Mesenchymal stem cell (in vitro differentiated cells and primary cell): Measurements from ENCODE around the gene EXOC4.

Experiments
- DNase-seq: peaks from one replicate; pipeline ENCODE4 v3.0.0-alpha.2; 2013
- H2AFZ ChIP-seq: one replicate; pipeline ENCODE4 v1.6.1; 2013; ENCODE audit warnings: low read depth, mild to moderate bottlenecking, control low read depth, inconsistent platforms, low read length, moderate library complexity
- H2AK5ac ChIP-seq: 2 replicates; pipeline ENCODE4 v1.6.1; 2013; ENCODE audit warnings: low read length, moderate library complexity, mild to moderate bottlenecking, inconsistent platforms; ENCODE audit not compliant: severe bottlenecking
- H2BK120ac ChIP-seq: one replicate; pipeline ENCODE4 v1.6.1; 2013; ENCODE audit warnings: low read depth, mild to moderate bottlenecking, inconsistent platforms, low read length, moderate library complexity
- H2BK12ac ChIP-seq, 2 experiments: one replicate each; pipeline ENCODE4 v1.6.1; 2013; ENCODE audit warnings: inconsistent platforms in 2 of 2, low read length in 2 of 2, mild to moderate bottlenecking in 2 of 2, moderate library complexity in 2 of 2, control low read depth in 1 of 2
- H2BK15ac ChIP-seq: one replicate; pipeline ENCODE4 v1.6.1; 2013; ENCODE audit warnings: mild to moderate bottlenecking, low read depth, inconsistent platforms; ENCODE audit not compliant: poor library complexity, severe bottlenecking
- H2BK5ac ChIP-seq: 2 replicates; pipeline ENCODE4 v1.6.1; 2013; ENCODE audit warnings: low read depth, mild to moderate bottlenecking, low read length, control low read depth, inconsistent platforms; ENCODE audit not compliant: poor library complexity, severe bottlenecking
- H3K14ac ChIP-seq, 2 experiments: one replicate each; pipeline ENCODE4 v1.6.1; 2013; ENCODE audit warnings: inconsistent platforms in 2 of 2, low read length in 2 of 2, control low read depth in 1 of 2, mild to moderate bottlenecking in 1 of 2, moderate library complexity in 1 of 2
- H3K18ac ChIP-seq, 2 experiments: one replicate each; pipeline ENCODE4 v1.6.1; 2013; ENCODE audit warnings: inconsistent platforms in 2 of 2, low read length in 2 of 2, control low read depth in 1 of 2, low read depth in 1 of 2, mild to moderate bottlenecking in 1 of 2
- H3K23ac ChIP-seq, 2 experiments: one replicate each; pipeline ENCODE4 v1.6.1; 2013; ENCODE audit warnings: inconsistent platforms in 2 of 2, low read length in 2 of 2, mild to moderate bottlenecking in 2 of 2, moderate library complexity in 2 of 2, control low read depth in 1 of 2
- H3K27ac ChIP-seq: 2 replicates; pipeline ENCODE4 v1.5.1; 2013; ENCODE audit warnings: mild to moderate bottlenecking, moderate library complexity, low read length, control low read depth, inconsistent platforms; ENCODE audit not compliant: poor library complexity, severe bottlenecking
- H3K27me3 ChIP-seq, 2 experiments: 2 replicates each; pipeline versions ENCODE4 v1.6.1 to v1.7.0; 2013; ENCODE audit warnings: low read length in 2 of 2, mild to moderate bottlenecking in 2 of 2, moderate library complexity in 2 of 2, control low read depth in 1 of 2, inconsistent platforms in 1 of 2; ENCODE audit not compliant: control insufficient read depth in 1 of 2, insufficient read depth in 1 of 2
- H3K36me3 ChIP-seq, 2 experiments: 2 replicates each; pipeline versions ENCODE4 v1.6.1 to v1.7.0; 2013; ENCODE audit warnings: low read length in 2 of 2, control low read depth in 1 of 2, inconsistent platforms in 1 of 2, low read depth in 1 of 2, mild to moderate bottlenecking in 1 of 2; ENCODE audit not compliant: insufficient read depth in 2 of 2, control insufficient read depth in 1 of 2
- H3K4ac ChIP-seq, 2 experiments: one replicate each; pipeline ENCODE4 v1.6.1; 2013; ENCODE audit warnings: inconsistent platforms in 2 of 2, low read length in 2 of 2, mild to moderate bottlenecking in 2 of 2, moderate library complexity in 2 of 2, control low read depth in 1 of 2, low read depth in 1 of 2
- H3K4me1 ChIP-seq: 2 replicates; pipeline ENCODE4 v1.6.1; 2013; ENCODE audit warnings: low read depth, low read length, control low read depth; ENCODE audit not compliant: control insufficient read depth, insufficient read depth
- H3K4me2 ChIP-seq: 2 replicates; pipeline ENCODE4 v1.6.1; 2013; ENCODE audit warnings: low read length, mild to moderate bottlenecking, inconsistent platforms; ENCODE audit not compliant: poor library complexity, severe bottlenecking
- H3K4me3 ChIP-seq, 2 experiments: 2 replicates each; pipeline versions ENCODE4 v1.5.1 to v1.7.0; 2013; ENCODE audit warnings: low read length in 2 of 2, mild to moderate bottlenecking in 2 of 2, control low read depth in 1 of 2, low read depth in 1 of 2; ENCODE audit not compliant: insufficient read depth in 1 of 2
- H3K79me1 ChIP-seq: replicated peaks from 2 replicates; pipeline ENCODE4 v1.6.1; 2013; ENCODE audit warnings: mild to moderate bottlenecking, control low read depth, low read length, inconsistent platforms; ENCODE audit not compliant: poor library complexity, severe bottlenecking
- H3K9ac ChIP-seq: 2 replicates; pipeline ENCODE4 v1.7.0; 2013; ENCODE audit warnings: mild to moderate bottlenecking, low read length, moderate library complexity
- H3K9me3 ChIP-seq: 2 replicates; pipeline ENCODE4 v1.7.0; 2013; ENCODE audit warnings: mild to moderate bottlenecking, low read length; ENCODE audit not compliant: control insufficient read depth
- H4K8ac ChIP-seq: one replicate; pipeline ENCODE4 v1.6.1; 2013; ENCODE audit warnings: inconsistent platforms, mild to moderate bottlenecking, low read length, moderate library complexity
- H4K91ac ChIP-seq: one replicate; pipeline ENCODE4 v1.6.1; 2013; ENCODE audit warnings: mild to moderate bottlenecking, low read length, inconsistent platforms
- WGBS: methylation state at CpG from one replicate; pipeline ENCODE4 v1.1.7; 2013; ENCODE audit warnings: mixed read lengths; 5-methylcytosine and 5-hydroxymethylcytosine counted together

Gene EXOC4

DNA sequence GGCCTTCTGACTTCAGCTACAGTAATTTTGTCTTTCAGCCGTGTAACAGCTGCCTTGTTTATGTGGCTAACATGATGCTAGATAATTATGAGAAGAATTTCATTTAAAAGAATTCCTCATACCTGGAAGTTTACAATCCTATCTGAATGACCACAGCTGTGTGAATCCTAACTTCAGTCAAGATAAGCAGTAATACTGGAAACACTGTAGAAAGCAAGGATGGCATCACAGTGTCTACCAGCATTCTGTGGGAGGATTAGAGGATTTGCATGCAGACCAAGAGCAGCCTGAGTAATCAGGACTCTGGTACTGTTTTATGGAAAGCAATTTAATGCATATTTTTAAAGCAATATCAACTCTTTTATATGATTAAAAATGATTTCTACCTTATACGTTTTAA is 282.4 kb downstream of the EXOC4 start:
- 100% methylated on average over 1 of the region's 2 CpGs for WGBS
- H3K9ac ChIP-seq: no peak overlapping the region

DNA sequence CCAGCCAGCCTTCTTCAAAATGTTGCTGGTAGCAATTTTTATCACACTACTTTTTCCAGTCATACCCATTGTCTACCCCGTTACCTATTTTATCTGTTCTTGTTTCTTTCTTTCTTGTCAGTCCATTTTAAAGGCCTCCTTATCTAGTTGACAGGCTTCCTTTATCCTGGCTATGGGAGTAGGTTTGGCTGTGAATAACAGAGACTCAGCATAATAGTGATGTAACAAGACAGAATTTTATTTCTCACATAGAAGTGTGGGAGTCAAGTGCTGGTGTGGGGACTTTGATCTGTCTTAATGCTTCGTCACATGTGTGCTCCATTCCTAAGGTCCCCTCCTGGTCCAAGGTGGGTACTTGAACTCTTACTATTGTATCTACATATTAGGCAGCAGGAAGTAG is 283.6 kb downstream of the EXOC4 start:
- Histone ChIP-seq H3K9me3 (no peaks in the 10 kb centered on the region), H3K4me1 (no peaks in the 10 kb centered on the region), H3K36me3 (no peaks in the 10 kb centered on the region), H2BK15ac (no peak overlapping the region), H3K4me3 (no peak overlapping the region), H3K23ac (no peak overlapping the region), H3K18ac (no peak overlapping the region), H4K8ac (no peak overlapping the region), H3K27me3 (no peaks in the 10 kb centered on the region), H3K14ac (no peak overlapping the region), H3K27ac (no peak overlapping the region), H3K79me1 (peaks cover 8% of the 10 kb centered on the region), H2AK5ac (no peak overlapping the region), H3K9ac (no peak overlapping the region), H2BK12ac (no peak overlapping the region), H2BK120ac (no peak overlapping the region), H2AFZ (no peak overlapping the region), H3K4me2 (no peak overlapping the region), H4K91ac (no peak overlapping the region), H2BK5ac (no peak overlapping the region), H3K4ac (no peak overlapping the region)
- WGBS: 100% methylated on average over 2 of the region's 2 CpGs
- no peak for DNase-seq

More for the DNA sequence above, 282.4 kb downstream of the EXOC4 start:
- H3K4me2 ChIP-seq: no peak overlapping the region
- no peak overlapping the region for H2AK5ac ChIP-seq
- no peak overlapping the region for H3K23ac ChIP-seq
- no peaks in the 10 kb centered on the region for H3K36me3 ChIP-seq
- no peaks in the 10 kb centered on the region for H3K9me3 ChIP-seq
- H3K79me1 ChIP-seq: peaks cover 7% of the 10 kb centered on the region
- H3K4ac ChIP-seq: no peak overlapping the region
- H2BK120ac ChIP-seq: no peak overlapping the region
- no peak overlapping the region for H4K8ac ChIP-seq
- no peak overlapping the region for H3K4me3 ChIP-seq
- no peak overlapping the region for H2AFZ ChIP-seq
- H4K91ac ChIP-seq: no peak overlapping the region
- H3K27ac ChIP-seq: no peak overlapping the region
- H2BK5ac ChIP-seq: no peak overlapping the region
- no peak overlapping the region for H3K18ac ChIP-seq
- DNase-seq: no peak
- no peak overlapping the region for H3K14ac ChIP-seq
- H3K27me3 ChIP-seq: no peaks in the 10 kb centered on the region
- H2BK12ac ChIP-seq: no peak overlapping the region
- H3K4me1 ChIP-seq: no peaks in the 10 kb centered on the region
- H2BK15ac ChIP-seq: no peak overlapping the region

DNA sequence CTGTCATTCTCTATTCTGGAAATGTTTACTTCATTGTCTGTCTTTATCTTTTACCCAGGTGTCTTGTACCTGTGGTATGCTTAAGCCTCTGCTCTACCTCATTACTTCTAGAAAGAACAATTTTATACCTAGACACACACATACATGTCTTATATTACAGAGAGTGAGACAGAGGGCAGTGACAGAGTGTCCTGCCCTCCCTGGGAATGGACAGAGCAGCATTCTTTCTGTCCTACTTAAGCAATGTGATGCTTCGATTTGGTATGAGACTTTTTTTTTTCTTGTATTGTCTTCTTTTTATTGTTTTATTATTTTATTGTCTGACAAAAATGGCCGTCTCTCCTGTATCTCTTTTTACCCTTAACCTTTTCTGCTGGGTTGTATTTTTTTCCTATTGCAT is 286.1 kb downstream of the EXOC4 start:
- Histone ChIP-seq H3K27ac (no peak overlapping the region), H3K4me3 (no peak overlapping the region), H3K27me3 (no peaks in the 10 kb centered on the region), H2BK12ac (no peak overlapping the region), H3K23ac (no peak overlapping the region), H3K36me3 (no peaks in the 10 kb centered on the region), H4K8ac (no peak overlapping the region), H3K4me1 (no peaks in the 10 kb centered on the region), H3K9me3 (no peaks in the 10 kb centered on the region), H2BK5ac (no peak overlapping the region), H2BK15ac (no peak overlapping the region), H3K4ac (no peak overlapping the region), H2BK120ac (no peak overlapping the region), H2AFZ (no peak overlapping the region), H3K4me2 (no peak overlapping the region), H3K18ac (no peak overlapping the region), H2AK5ac (no peak overlapping the region), H4K91ac (no peak overlapping the region), H3K14ac (no peak overlapping the region), H3K9ac (no peak overlapping the region), H3K79me1 (peaks cover 17% of the 10 kb centered on the region)
- 100% methylated on average over 1 of the region's 2 CpGs for WGBS
- no peak for DNase-seq

- no peaks in the 10 kb centered on the region for H3K9me3 ChIP-seq
- no peak overlapping the region for H3K4me2 ChIP-seq
- no peaks in the 10 kb centered on the region for H3K36me3 ChIP-seq
- H3K4me3 ChIP-seq: no peak overlapping the region
- H3K14ac ChIP-seq: no peak overlapping the region
- H2BK15ac ChIP-seq: no peak overlapping the region
- no peak overlapping the region for H2AFZ ChIP-seq
- H3K4ac ChIP-seq: no peak overlapping the region
- no peak overlapping the region for H4K91ac ChIP-seq
- no peak overlapping the region for H3K9ac ChIP-seq
- no peak overlapping the region for H4K8ac ChIP-seq
- no peak overlapping the region for H2BK12ac ChIP-seq
- WGBS: no CpG with 5 or more reads among the region's 1 CpG
- no peaks in the 10 kb centered on the region for H3K4me1 ChIP-seq
- H2BK5ac ChIP-seq: no peak overlapping the region
- peaks cover 17% of the 10 kb centered on the region for H3K79me1 ChIP-seq
- peak; percentile 22 for DNase-seq
- H3K18ac ChIP-seq: no peak overlapping the region
- H2AK5ac ChIP-seq: no peak overlapping the region
- no peak overlapping the region for H2BK120ac ChIP-seq
- H3K23ac ChIP-seq: no peak overlapping the region
- no peak overlapping the region for H3K27ac ChIP-seq
- no peaks in the 10 kb centered on the region for H3K27me3 ChIP-seq
Observed at GRCh38 chr7:133540096-133540860, 287.4 kb downstream of the EXOC4 start.
